ENCODE measurements around the gene PIP4P1. TPM values are rescaled to one million over a fixed set of nuclear protein-coding genes. Genes with fewer than 3 reads are reported as not detected.
A peak's percentile ranks its signal among the peaks of the same experiment; 100 is the strongest.

PIP4P1 gene
- total RNA-seq (2014; rRNA removed; shearing (Covaris generic)) = 13.1 and 14.8 TPM in 2 replicates

DNA sequence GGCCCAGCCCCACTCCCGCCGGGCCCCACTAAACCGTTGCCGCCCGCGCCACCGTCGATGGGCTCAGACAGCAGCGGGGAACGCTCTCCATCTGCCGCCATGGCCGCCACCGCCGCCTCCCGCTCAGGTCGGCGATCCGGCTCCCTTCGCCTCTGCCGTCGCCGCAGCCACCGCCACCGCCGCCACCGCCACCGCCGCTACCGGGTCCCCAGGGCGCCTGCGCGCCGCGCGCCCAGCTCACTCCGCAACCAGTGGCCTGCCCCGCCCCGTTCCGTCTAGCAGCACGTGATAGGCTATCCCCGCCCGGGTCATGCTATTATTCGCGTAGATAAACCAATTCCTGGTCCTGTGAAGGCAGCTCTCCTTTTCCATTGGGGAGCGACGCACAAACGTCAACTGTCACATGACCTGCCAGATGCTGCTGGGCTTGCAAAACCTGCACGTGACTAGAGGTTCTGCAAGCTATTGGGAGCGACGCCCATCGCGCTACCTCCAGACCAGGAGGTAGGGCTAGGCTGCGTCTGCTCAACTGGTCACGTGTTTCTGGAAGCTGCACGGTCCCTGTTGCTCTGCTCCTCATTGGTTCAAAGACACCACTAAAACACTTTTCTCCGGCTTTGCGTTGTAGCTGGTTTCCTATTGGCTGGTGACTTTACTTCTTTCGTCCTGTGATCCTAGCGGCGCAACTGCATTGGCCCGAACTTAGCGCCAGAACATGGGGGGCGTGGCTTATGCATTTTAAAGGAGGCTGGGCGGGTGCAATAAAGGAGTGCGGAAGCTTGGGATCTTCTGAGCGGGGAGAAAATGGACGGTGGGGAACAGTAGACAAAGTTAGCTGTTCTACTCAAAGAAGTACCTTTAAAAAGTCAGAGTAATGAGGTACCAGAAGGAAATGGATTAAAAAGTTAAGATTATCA lies at the start of gene PIP4P1:
PIP4P1 (minus strand) TSS at position 210 of the 917 bp plus-strand sequence; CDS start at position 101, 109 bp downstream.

DNA sequence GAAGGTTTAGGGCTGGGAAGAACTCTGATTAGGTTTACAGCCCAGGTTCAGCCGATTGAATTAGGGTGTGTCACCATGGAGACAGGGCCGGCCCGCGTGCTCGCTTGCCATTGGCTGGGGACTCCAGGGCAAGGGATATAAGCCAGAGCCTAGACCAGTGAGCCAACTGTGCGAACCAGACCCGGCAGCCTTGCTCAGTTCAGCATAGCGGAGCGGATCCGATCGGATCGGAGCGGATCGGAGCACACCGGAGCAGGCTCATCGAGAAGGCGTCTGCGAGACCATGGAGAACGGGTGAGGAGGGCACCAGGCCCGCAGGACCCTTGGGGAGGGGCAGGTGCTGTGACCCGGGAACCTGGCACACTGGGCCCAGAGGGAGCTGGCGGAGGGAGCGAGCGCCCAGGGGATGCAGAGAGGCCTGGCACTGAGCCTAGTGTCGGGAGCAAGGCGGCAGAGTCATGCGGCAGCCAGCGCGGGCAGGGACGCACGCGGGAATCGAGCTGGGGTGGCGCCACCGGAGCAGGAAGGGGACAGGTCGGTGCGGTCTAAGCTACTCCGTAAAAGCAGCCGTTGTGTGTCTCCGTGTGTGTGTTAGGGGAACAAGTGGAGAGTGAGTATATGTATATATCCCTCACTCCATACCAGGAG lies 8.1 kb upstream of the PIP4P1 start, which contains the start of gene PNP:
PNP (plus strand) TSS at position 165 of the 648 bp plus-strand sequence; CDS start at position 284, 119 bp downstream.

DNA sequence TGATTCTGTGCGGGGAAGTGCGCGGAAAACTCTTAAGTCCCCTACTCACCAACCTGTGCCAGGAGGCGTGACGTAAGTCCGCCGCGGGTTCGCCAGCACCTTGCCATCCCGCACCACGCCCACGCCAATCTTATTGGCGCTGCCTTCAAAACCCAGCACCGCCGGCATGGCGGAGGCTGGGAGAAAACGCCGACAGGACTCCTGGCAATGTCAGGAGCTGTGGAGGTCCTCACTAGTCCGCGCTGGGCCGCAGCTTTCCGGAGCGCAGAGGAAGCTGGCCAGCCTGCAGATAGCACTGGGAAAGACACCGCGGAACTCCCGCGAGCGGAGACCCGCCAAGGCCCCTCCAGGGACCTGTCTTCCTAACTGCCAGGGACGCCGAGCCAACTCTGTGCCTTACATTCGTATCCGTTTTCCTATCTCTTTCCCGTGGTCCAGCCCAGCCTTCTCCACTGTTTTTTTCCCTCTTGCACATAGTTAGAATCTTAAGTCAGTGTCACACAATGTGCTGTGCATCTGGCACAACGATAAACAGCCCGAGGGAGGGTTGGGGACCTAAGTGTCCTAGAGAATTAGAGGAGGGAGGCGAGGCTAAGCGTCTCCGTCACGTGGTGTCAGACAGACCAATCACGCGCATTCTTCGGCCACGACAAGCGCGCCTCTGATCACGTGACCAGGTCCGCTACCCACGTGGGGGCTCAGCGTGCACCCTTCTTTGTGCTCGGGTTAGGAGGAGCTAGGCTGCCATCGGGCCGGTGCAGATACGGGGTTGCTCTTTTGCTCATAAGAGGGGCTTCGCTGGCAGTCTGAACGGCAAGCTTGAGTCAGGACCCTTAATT lies 6.5 kb downstream of the PIP4P1 start, which contains the start of the genes APEX1 and OSGEP:
APEX1 (plus strand) TSS at position 711 of the 839 bp plus-strand sequence. CDS start 420 bp downstream, outside the sequence.
OSGEP (minus strand) TSS at position 297 of the 839 bp plus-strand sequence; CDS start at position 168, 129 bp downstream.

DNA sequence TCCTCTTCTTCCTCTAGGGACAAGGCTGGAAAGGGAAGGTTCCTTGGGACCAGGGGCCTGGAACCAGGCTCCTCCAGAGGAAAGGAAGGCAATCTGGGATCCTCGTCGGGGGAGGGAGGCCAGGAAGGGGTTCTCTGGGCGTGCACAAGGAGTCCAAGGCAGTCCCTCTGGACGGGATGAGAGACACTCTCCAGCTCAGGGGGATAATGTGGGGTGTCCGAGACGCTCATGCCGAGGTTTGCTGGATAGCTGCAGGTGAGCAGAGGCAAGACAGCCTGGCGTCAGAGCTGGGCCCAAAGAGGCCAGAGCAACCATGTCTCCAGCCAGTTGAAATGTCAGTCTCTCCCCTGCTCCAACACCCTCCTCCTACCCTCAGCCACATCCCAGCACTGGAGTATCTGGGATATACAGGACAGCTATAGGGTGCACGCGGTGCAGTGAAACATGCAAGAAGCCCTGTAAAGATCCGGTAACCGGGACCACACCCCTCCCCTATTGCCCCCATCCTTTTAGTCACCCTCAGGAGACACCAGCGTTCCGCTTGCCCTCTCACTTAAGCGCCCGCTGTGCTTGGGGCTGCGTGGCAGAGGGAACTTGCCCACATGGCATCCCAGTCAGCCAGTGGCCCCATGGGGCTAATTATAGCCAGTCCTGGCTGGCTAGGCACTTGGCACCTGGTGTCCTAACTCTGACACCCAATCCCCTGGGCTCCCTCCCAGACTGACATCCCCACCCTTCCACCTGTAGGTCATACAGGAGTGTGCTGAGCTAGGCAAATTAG lies 25.5 kb downstream of the PIP4P1 start, which contains the start of gene KLHL33:
KLHL33 (minus strand) TSS at position 585 of the 781 bp plus-strand sequence; CDS start at position 230, 355 bp downstream.

DNA sequence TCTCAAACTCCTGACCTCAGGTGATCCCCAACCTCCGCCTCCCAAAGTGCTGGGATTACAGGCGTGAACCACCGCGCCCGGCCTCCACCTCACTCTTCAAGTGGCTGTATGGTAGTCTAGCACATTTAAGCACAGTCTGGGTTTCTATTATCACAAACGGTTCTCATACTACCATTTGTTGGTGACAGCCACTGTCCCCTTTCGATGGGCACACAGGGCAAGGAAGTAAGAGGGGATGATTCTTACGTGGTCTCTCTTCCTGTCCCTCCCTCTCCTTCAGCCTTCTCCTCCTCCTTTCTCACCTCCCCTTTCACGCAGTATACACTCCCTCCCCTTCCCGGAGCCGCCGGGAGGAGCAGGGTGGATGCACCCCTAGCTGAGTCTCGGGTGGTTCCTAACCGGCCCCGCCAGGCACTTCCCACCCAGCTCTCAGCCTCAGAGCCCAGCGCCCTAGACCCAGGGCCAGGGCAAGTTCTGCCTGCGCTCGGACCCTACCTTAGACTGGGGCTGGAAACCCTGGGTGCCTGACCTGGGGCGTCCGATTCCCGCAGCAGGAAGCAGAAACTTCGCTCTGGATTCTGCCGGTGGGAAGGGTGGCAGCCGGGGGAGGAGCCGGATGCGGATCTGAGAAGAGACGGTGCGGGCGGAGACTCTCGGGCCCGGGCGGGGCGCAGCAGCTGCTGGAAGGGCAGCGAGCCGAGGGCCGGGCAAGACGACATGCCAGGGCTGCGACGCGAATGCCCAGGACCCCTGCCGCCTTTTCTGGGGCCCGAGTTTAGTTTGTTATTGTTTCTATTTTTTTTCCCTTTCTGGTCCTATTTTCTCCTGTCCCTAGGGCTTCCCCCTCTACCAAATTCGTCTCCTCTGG lies 48.1 kb downstream of the PIP4P1 start, which contains the start of gene TEP1:
TEP1 (minus strand) TSS at position 626 of the 868 bp plus-strand sequence. CDS start 5,062 bp downstream, outside the sequence.

Small RNAs within 50 kb of the gene (small RNA-seq; reads per million reads assigned to genes)
- 2.4 reads per million, percentile 76 among the genes with 10 or more reads in this experiment for gene RNA5SP382

Other genes with a start within 250 kb of the PIP4P1 start
- gene OR11H6, start 237.7 kb downstream of the PIP4P1 start, total RNA-seq (2014; rRNA removed; shearing (Covaris generic)) = not detected in 2 replicates
- gene OR11H7, start 232.5 kb downstream of the PIP4P1 start, total RNA-seq (2014; rRNA removed; shearing (Covaris generic)) = not detected in 2 replicates
- not detected in 2 replicates for gene OR11H4, start 222.1 kb downstream of the PIP4P1 start, total RNA-seq (2014; rRNA removed; shearing (Covaris generic))
- gene TTC5, start 155.5 kb downstream of the PIP4P1 start, total RNA-seq (2014; rRNA removed; shearing (Covaris generic)) = 12.7 and 17.9 TPM in 2 replicates
- gene CCNB1IP1, start 128.2 kb downstream of the PIP4P1 start, total RNA-seq (2014; rRNA removed; shearing (Covaris generic)) = 54.5 and 54.8 TPM in 2 replicates
- 19.1 and 23.5 TPM in 2 replicates for gene PARP2, start 117.8 kb downstream of the PIP4P1 start, total RNA-seq (2014; rRNA removed; shearing (Covaris generic))
- 7.1 and 8.3 TPM in 2 replicates for gene TEP1, start 47.9 kb downstream of the PIP4P1 start, total RNA-seq (2014; rRNA removed; shearing (Covaris generic))
- 0.05 TPM in 1 of 2 replicates, not detected in the other for gene KLHL33, start 25.3 kb downstream of the PIP4P1 start, total RNA-seq (2014; rRNA removed; shearing (Covaris generic))
- 16.4 and 19.1 TPM in 2 replicates for gene OSGEP, start 6.6 kb downstream of the PIP4P1 start, total RNA-seq (2014; rRNA removed; shearing (Covaris generic))
- 86.7 and 96.2 TPM in 2 replicates for gene APEX1, start 6.2 kb downstream of the PIP4P1 start, total RNA-seq (2014; rRNA removed; shearing (Covaris generic))
- gene PNP, start 8.0 kb upstream of the PIP4P1 start, total RNA-seq (2014; rRNA removed; shearing (Covaris generic)) = 59.5 and 62.4 TPM in 2 replicates
- gene RNASE10, start 44.1 kb upstream of the PIP4P1 start, total RNA-seq (2014; rRNA removed; shearing (Covaris generic)) = not detected in 2 replicates
- gene RNASE9, start 99.6 kb upstream of the PIP4P1 start, total RNA-seq (2014; rRNA removed; shearing (Covaris generic)) = not detected in 2 replicates
- gene RNASE11, start 126.6 kb upstream of the PIP4P1 start, total RNA-seq (2014; rRNA removed; shearing (Covaris generic)) = 0.11 TPM in 1 of 2 replicates, not detected in the other
- not detected in 2 replicates for gene RNASE12, start 129.9 kb upstream of the PIP4P1 start, total RNA-seq (2014; rRNA removed; shearing (Covaris generic))
- not detected in 2 replicates for gene OR6S1, start 180.3 kb upstream of the PIP4P1 start, total RNA-seq (2014; rRNA removed; shearing (Covaris generic))
- 0.61 and 0.94 TPM in 2 replicates for gene RNASE4, start 223.1 kb upstream of the PIP4P1 start, total RNA-seq (2014; rRNA removed; shearing (Covaris generic))
- gene ANG, start 227.3 kb upstream of the PIP4P1 start, total RNA-seq (2014; rRNA removed; shearing (Covaris generic)) = 0.72 and 1.1 TPM in 2 replicates

Data from A375 (cell line).